BLaER1 (cell line): Measurements from ENCODE around the gene TCEAL3.
A peak's percentile ranks its signal among the peaks of the same experiment; 100 is the strongest.

Experiments used
- H3K27ac ChIP-seq: shearing (Covaris generic); formaldehyde crosslinking; 2 replicates; pipeline ENCODE4 v1.8.1; 2022
- H3K27me3 ChIP-seq: shearing (Covaris generic); formaldehyde crosslinking; 2 replicates; pipeline ENCODE4 v1.8.1; 2022
- H3K36me3 ChIP-seq: shearing (Covaris generic); formaldehyde crosslinking; 2 replicates; pipeline ENCODE4 v1.8.1; 2022
- H3K4me1 ChIP-seq: shearing (Covaris generic); formaldehyde crosslinking; 2 replicates; pipeline ENCODE4 v1.8.1; 2022
- H3K4me2 ChIP-seq: shearing (Covaris generic); formaldehyde crosslinking; 2 replicates; pipeline ENCODE4 v1.8.1; 2022
- H3K4me3 ChIP-seq: shearing (Covaris generic); formaldehyde crosslinking; 2 replicates; pipeline ENCODE4 v1.8.1; 2022
- H3K9ac ChIP-seq: shearing (Covaris generic); formaldehyde crosslinking; 2 replicates; pipeline ENCODE4 v1.8.1; 2022
- H3K9me3 ChIP-seq: shearing (Covaris generic); formaldehyde crosslinking; 2 replicates; pipeline ENCODE4 v1.8.1; 2022
- H4K20me1 ChIP-seq: shearing (Covaris generic); formaldehyde crosslinking; 2 replicates; pipeline ENCODE4 v1.8.1; 2022
- Cebpa-rat ChIP-seq: shearing (Covaris generic); IDR thresholded peaks from 2 replicates; pipeline ENCODE4 v1.8.1; 2022

TCEAL3 gene, protein sequence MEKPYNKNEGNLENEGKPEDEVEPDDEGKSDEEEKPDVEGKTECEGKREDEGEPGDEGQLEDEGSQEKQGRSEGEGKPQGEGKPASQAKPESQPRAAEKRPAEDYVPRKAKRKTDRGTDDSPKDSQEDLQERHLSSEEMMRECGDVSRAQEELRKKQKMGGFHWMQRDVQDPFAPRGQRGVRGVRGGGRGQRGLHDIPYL

DNA sequence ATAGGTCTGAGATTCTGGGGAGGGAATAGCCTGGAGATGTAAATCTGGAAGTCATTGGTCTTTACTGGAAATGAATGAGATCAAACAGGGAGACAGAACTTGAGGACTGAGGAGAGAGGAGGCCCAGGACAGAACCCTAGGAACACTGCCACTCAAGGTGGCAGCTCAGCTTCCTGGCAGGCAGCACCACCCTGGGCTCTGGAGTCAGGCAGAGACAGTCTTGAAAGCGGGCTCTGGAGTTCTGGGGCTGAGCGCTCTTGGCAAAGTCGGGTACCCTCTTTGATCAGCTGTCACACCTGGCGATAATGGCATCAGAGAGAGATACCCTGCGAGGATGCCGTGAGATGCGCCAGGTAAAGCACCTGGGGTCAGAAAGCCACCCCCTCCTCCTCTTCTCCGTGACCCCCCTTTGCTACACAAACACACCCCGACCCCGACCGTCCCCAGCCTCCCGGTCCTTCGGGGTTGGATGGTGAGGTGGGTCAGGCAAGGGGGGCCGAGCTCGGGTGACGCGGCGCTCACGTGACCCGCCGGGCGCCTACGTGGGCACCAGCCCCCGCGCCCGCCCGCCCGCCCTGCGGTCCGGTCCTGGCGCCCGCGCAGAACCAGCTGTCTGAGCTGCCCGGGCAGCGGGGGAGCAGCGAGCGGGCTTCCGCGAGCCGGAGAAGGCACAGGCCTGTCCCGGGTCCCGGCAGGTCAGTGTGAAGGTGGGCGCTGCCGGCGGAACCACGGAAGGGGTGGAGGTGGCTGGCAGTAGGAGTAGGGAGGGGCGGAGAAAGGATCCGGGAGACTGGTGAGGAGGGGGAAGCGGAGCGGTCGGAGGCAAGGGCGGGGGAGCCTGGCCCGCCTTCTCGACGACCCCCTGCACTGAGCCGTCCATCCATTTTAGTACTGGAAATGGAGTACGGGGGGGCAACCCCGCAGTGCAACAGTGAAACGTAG lies at the start of gene TCEAL3:
Gene TCEAL3 (plus strand): TSS at position 600 of the 942 bp plus-strand sequence. CDS start 1,102 bp downstream, outside the sequence.
- no peaks in the 10 kb centered on the region for H3K9me3 ChIP-seq
- peak within 1 kb of the TSS; percentile 71 for H3K4me3 ChIP-seq
- H3K4me1 ChIP-seq: 0 out of 2 replicates have a peak, but pooled peaks cover 6% of the 10 kb centered on the region
- peak within 1 kb of the TSS; percentile 55; the same call in 1 of the 2 replicates for H3K27ac ChIP-seq
- H3K4me2 ChIP-seq: peak within 1 kb of the TSS; percentile 57
- H3K9ac ChIP-seq: peak within 1 kb of the TSS; percentile 70; the same call in 1 of the 2 replicates
- H3K27me3 ChIP-seq: no peaks in the 10 kb centered on the region
- TF ChIP-seq Cebpa-rat: no peak
- no peaks in the 10 kb centered on the region; the same call in 1 of the 2 replicates for H3K36me3 ChIP-seq
- no peaks in the 10 kb centered on the region for H4K20me1 ChIP-seq

DNA sequence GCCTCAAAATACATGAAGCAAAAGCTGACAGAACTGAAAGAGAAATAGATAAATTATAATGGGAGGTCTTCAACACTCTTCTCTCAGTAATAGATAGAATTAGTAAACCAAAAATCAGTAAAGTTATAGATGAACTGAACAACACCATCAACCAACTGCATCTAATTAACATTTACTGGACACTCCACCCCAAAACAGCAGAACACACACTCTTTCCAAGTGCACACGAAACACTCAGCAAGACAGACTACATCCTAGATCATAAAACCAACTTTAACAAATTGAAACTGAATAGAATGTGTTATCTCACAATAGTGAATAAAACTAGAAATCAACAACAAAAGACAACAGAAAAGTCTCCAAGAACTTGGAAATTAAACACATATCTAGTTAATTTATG lies 47.5 kb upstream of the TCEAL3 start:
- H3K9ac ChIP-seq: no peak overlapping the region
- no peaks in the 10 kb centered on the region for H3K27me3 ChIP-seq
- H3K4me1 ChIP-seq: no peaks in the 10 kb centered on the region
- no peaks in the 10 kb centered on the region for H3K36me3 ChIP-seq
- H3K27ac ChIP-seq: no peak overlapping the region
- H3K4me2 ChIP-seq: no peak overlapping the region
- no peaks in the 10 kb centered on the region for H4K20me1 ChIP-seq
- no peak for TF ChIP-seq Cebpa-rat
- H3K4me3 ChIP-seq: no peak overlapping the region
- no peaks in the 10 kb centered on the region for H3K9me3 ChIP-seq

DNA sequence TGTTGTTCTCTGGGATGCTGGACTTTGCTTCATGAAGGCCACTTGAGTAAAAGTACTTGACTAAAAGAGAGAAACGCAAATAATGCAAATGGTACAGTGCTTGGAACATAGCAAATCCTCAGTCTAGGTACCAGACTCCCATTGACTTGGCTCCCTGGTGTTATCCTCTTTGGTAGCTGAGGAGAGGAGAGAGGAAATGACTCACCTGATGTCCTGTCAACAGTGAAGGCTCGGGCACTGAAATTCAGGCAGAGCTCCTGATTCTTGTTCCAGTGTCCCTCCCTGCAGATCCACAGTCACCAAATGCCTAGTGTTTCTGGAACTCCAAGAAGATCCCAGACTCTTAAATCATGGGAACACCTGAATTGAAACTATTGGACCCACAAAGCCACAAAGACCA lies 45.0 kb upstream of the TCEAL3 start:
- Histone ChIP-seq H3K4me2 (no peak overlapping the region), H3K4me1 (no peaks in the 10 kb centered on the region), H3K9me3 (no peaks in the 10 kb centered on the region), H3K4me3 (no peak overlapping the region), H4K20me1 (no peaks in the 10 kb centered on the region), H3K36me3 (no peaks in the 10 kb centered on the region), H3K27ac (no peak overlapping the region), H3K27me3 (0 out of 2 replicates have a peak, but pooled peaks cover 6% of the 10 kb centered on the region), H3K9ac (no peak overlapping the region)
- no peak for TF ChIP-seq Cebpa-rat

DNA sequence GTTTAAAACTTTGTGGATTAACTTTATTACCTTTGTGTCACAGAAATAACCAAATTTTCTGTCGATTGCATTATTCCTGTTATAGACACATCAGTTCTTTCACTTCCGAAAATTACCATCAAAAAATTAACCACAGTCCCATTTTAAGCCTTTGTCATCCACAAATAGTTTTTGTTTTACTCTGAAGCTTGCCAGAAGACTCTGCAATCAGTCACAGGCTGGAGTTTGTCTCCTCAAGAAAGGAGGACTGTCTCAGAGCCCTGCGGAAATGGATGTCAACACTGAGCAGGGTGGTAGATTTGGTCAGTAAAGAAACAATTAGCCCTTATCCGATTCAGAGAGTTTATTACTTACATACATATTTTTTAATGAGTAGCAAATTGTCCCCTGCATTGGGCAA lies 42.6 kb upstream of the TCEAL3 start:
- no peaks in the 10 kb centered on the region for H3K9me3 ChIP-seq
- no peak overlapping the region for H3K27ac ChIP-seq
- TF ChIP-seq Cebpa-rat: no peak
- H3K9ac ChIP-seq: no peak overlapping the region
- H3K4me2 ChIP-seq: no peak overlapping the region
- H4K20me1 ChIP-seq: no peaks in the 10 kb centered on the region
- H3K36me3 ChIP-seq: no peaks in the 10 kb centered on the region
- 0 out of 2 replicates have a peak, but pooled peaks cover 6% of the 10 kb centered on the region for H3K27me3 ChIP-seq
- H3K4me3 ChIP-seq: no peak overlapping the region
- no peaks in the 10 kb centered on the region for H3K4me1 ChIP-seq

DNA sequence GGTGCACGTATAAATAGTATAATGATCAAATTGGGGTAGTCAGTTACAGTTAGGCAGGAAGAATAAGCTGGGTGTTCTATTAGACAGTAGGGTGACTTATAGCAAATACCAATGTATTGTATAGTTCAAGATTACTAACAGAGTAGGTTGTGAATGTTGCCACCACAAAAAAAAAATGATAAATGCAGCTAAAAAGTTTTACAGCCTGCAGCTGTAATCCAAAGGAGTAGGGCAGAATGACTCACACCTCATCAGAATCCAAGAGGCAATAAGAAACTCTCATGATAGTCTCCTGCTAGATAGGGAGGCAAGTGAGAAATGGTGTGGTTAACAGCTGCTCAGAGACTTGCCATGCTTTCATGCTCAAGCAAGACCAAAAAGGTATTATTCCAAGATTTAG lies 42.0 kb upstream of the TCEAL3 start:
- TF ChIP-seq Cebpa-rat: no peak
- Histone ChIP-seq H3K27me3 (0 out of 2 replicates have a peak, but pooled peaks cover 6% of the 10 kb centered on the region), H3K4me2 (no peak overlapping the region), H3K36me3 (no peaks in the 10 kb centered on the region), H3K4me3 (no peak overlapping the region), H3K9ac (no peak overlapping the region), H4K20me1 (no peaks in the 10 kb centered on the region), H3K4me1 (no peaks in the 10 kb centered on the region), H3K27ac (no peak overlapping the region), H3K9me3 (no peaks in the 10 kb centered on the region)

DNA sequence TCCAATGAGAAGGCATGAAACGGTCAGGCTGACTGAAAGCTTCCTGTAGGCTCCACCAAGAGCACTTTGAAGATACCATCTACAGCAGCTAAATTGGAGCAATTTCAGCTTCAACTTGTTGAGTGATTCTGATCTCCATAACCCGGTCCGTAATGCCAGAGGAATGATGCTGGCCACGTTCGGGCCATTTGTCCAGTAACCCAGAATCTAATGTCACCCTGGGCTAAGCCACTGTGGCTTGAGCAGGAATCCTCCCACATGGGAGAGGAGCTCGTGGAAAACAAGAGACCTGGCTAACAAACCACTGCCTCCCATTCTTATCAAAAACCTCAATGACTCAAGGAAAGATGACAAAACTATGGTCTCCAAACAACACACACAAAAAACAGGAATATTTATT lies 36.6 kb upstream of the TCEAL3 start:
- Histone ChIP-seq H3K4me3 (no peak overlapping the region), H3K4me1 (no peaks in the 10 kb centered on the region), H3K27ac (no peak overlapping the region), H3K36me3 (no peaks in the 10 kb centered on the region), H4K20me1 (no peaks in the 10 kb centered on the region), H3K9me3 (no peaks in the 10 kb centered on the region), H3K4me2 (no peak overlapping the region), H3K27me3 (0 out of 2 replicates have a peak, but pooled peaks cover 4% of the 10 kb centered on the region), H3K9ac (no peak overlapping the region)
- no peak for TF ChIP-seq Cebpa-rat

DNA sequence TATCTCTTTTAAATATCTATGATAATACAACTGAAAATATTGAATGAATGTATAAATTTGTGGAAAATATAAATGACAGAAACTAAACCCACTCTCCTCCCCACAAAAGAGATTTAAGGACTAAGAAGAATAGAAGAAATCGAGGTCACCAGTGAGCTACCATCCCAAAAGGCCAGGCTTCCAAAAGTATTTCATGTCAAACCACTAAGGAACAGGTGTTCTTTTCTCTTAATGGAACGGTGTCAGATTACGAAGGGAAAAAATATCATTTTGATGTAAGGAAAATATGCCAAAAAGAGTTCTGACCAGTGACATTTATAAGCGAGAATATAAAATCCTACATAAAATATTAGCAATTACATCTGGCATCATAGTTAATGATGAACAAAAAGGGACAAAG lies 36.0 kb upstream of the TCEAL3 start:
- H3K36me3 ChIP-seq: no peaks in the 10 kb centered on the region
- no peaks in the 10 kb centered on the region for H3K9me3 ChIP-seq
- H3K4me1 ChIP-seq: no peaks in the 10 kb centered on the region
- no peak overlapping the region for H3K27ac ChIP-seq
- no peak overlapping the region for H3K9ac ChIP-seq
- no peaks in the 10 kb centered on the region for H3K27me3 ChIP-seq
- no peak overlapping the region for H3K4me3 ChIP-seq
- TF ChIP-seq Cebpa-rat: no peak
- H3K4me2 ChIP-seq: no peak overlapping the region
- H4K20me1 ChIP-seq: no peaks in the 10 kb centered on the region

DNA sequence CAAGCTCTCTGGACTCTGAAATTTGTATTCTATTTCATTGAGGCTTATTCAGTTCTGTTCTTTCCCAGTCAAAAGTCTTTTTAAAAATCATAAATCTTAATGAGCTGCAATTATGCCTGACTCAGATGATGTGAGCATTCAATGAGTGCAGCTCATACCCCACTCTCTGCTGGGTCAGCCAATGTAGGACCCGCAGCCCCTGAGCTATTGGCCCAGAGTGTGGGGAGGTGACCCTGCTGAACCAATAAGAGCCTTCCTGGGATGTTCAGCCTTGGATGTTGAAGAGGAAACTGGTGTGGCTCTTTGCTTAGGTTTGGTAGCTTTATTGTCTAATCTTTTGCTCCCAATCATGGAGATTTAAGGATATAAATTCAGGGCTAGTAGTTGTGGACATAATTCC lies 34.6 kb upstream of the TCEAL3 start:
- no peaks in the 10 kb centered on the region for H3K9me3 ChIP-seq
- no peak overlapping the region for H3K4me3 ChIP-seq
- no peak overlapping the region for H3K27ac ChIP-seq
- H3K4me1 ChIP-seq: no peaks in the 10 kb centered on the region
- no peaks in the 10 kb centered on the region for H3K36me3 ChIP-seq
- no peak for TF ChIP-seq Cebpa-rat
- H4K20me1 ChIP-seq: no peaks in the 10 kb centered on the region
- no peak overlapping the region for H3K4me2 ChIP-seq
- no peaks in the 10 kb centered on the region for H3K27me3 ChIP-seq
- H3K9ac ChIP-seq: no peak overlapping the region

DNA sequence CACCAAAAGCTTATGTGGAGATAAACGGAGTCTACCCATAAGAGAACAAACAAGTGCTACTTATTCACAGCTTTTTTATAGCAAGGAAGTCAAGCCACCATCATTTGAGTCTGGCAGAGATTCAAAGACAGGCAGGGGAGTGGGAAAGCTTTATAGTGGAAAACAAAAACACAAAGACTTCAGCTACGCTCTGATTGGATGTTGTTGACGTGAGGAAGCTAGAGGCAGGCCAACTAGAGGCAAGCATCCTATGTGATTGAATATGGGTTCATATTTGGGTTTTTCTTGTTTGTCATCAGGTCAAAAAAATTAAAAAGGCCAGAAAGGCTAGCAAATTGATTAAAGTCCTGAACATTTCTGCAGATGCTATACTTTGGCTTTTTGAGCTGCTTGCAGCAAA lies 23.2 kb upstream of the TCEAL3 start:
- no peaks in the 10 kb centered on the region for H4K20me1 ChIP-seq
- no peaks in the 10 kb centered on the region for H3K36me3 ChIP-seq
- H3K9ac ChIP-seq: no peak overlapping the region
- peaks cover 7% of the 10 kb centered on the region; the same call in 1 of the 2 replicates for H3K4me1 ChIP-seq
- H3K27me3 ChIP-seq: no peaks in the 10 kb centered on the region; the same call in 1 of the 2 replicates
- no peak overlapping the region for H3K27ac ChIP-seq
- H3K9me3 ChIP-seq: peaks cover 7% of the 10 kb centered on the region
- TF ChIP-seq Cebpa-rat: no peak
- no peak overlapping the region for H3K4me3 ChIP-seq
- no peak overlapping the region for H3K4me2 ChIP-seq
